Astrocyte of the cerebellum (primary cell): Measurements from ENCODE around the gene SF3A2.

Experiments used
- DNase-seq: peaks from one replicate; pipeline ENCODE4 v3.0.0-alpha.2; 2011; ENCODE audit warnings: low read depth
- H3K4me3 ChIP-seq: 2 replicates; pipeline ENCODE4 v1.5.1; 2011; ENCODE audit warnings: mild to moderate bottlenecking, low read depth, low read length, moderate library complexity
- in situ Hi-C: cut with HindIII; loops from 2 replicates; pipeline ENCODE4 v1.10.0; 2017; ENCODE audit warnings: low sequenced_read_pairs
- TF ChIP-seq, protein P1 (sequence below): IDR thresholded peaks from 2 replicates; pipeline ENCODE4 v1.5.1; 2012; ENCODE audit warnings: low read length, low read depth, moderate library complexity, mild to moderate bottlenecking; ENCODE audit errors: missing control alignments

Gene SF3A2, protein sequence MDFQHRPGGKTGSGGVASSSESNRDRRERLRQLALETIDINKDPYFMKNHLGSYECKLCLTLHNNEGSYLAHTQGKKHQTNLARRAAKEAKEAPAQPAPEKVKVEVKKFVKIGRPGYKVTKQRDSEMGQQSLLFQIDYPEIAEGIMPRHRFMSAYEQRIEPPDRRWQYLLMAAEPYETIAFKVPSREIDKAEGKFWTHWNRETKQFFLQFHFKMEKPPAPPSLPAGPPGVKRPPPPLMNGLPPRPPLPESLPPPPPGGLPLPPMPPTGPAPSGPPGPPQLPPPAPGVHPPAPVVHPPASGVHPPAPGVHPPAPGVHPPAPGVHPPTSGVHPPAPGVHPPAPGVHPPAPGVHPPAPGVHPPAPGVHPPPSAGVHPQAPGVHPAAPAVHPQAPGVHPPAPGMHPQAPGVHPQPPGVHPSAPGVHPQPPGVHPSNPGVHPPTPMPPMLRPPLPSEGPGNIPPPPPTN

DNA sequence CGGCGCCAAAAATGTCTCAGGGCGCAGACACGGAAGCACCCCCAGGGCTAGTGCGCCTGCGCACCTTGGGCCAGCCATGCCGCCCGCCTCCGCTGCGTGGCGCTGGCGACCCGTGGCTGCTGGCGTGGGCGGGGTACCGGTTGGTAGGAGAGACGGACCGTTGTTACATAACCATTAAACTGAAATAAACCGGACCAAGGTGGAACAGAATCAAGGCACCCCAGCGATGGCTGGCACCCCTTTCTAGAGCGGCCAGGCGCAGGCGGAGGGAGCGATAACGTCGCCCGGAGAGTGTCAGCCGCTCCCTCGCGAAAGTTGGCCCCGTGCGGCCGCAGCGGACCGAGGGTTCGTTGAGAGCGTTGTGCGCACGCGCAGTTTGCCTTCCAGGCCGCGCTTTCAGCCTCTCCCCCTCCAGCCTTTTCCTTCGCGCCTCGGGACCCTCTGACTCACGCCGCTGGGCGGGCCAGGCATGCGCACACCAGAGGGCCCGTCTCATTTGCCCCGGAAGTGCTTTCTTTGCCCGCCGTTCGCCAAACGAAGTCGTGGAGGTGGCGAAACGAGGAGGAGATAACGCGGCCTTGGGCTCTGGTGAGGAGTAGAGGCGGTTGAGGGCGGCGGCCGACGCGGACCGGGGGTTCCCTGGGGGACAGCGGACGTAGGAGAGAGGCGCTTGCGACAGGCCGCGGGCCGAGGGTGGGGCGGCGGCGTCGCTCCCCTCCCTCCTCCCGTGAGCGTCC, at the start of gene SF3A2, which contains the start of gene PLEKHJ1:
TSS of gene SF3A2 (plus strand) at position 511 of the 737 bp plus-strand sequence. CDS start 6,595 bp downstream, outside the sequence.
TSS of gene PLEKHJ1 (minus strand) at position 16 of the 737 bp plus-strand sequence. CDS start 81 bp downstream, outside the sequence.
- in situ Hi-C loops, result loop anchor here (5.0 kb wide), 2 partner anchors 49 to 91 kb away; partner anchors contain the start of genes LSM7 and SPPL2B
- H3K4me3 ChIP-seq, result peak within 1 kb of the TSS; percentile 70
- TF ChIP-seq, protein P1, sequence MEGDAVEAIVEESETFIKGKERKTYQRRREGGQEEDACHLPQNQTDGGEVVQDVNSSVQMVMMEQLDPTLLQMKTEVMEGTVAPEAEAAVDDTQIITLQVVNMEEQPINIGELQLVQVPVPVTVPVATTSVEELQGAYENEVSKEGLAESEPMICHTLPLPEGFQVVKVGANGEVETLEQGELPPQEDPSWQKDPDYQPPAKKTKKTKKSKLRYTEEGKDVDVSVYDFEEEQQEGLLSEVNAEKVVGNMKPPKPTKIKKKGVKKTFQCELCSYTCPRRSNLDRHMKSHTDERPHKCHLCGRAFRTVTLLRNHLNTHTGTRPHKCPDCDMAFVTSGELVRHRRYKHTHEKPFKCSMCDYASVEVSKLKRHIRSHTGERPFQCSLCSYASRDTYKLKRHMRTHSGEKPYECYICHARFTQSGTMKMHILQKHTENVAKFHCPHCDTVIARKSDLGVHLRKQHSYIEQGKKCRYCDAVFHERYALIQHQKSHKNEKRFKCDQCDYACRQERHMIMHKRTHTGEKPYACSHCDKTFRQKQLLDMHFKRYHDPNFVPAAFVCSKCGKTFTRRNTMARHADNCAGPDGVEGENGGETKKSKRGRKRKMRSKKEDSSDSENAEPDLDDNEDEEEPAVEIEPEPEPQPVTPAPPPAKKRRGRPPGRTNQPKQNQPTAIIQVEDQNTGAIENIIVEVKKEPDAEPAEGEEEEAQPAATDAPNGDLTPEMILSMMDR, result peak; percentile 98
- DNase-seq, result peak; percentile 89

DNA sequence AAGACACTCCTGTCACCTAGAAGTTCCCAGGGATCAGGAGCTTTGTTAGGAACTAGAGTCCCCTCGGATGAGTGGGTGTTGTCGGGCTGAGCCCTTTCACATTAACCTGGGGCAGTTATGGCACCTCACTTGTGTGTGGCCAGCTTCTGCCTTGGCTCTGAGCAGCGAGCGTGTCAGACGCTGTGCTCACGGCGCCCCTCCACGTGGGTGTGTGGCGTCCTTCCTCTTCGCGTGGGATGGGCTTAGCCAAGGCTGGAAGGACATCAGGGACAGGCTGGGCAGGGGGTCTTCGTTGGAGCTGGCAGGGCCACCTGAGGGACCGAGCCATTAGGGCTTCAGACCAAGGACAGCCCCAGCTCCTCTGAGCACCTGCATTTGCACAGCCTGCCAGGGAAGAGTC, 49.5 kb upstream of the SF3A2 start:
- no peak for DNase-seq
- in situ Hi-C loops, result loop anchor here (5.0 kb wide), 1 partner anchor 50 kb away; the partner anchor contains the start of genes PLEKHJ1 and SF3A2
- TF ChIP-seq, protein P1, result no peak
- no peak overlapping the region for H3K4me3 ChIP-seq

DNA sequence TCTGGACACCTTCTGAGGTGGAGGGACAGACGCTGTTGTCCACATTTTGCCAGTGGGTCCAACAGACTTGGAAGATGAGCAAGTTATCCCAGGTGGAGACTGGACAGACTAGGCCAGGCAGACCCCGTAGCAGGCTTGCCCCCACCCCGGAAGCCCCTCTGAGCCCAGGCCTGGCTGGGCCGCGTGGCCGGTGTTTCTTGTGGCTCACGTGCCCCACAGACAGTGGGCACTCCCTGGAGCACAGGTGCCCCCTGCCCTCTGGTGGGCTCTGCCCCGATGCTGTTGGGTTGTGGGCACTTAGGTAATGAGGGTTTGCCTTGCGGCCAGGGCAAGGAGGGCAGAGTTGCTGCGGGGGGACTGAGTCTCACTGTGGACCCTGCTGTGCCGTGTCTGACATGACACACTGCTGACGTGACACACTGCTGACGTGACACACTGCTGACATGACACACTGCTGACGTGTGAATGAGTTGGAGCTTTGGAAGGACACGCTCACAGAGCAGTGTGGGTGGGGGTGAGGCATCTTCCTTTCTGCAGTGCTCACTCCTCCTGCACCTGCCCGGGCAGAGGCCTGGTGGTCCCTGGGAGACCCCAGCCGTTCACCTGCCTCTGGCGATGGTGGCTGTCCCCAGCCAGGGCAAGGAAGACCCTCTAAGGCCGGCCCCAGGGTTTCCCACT, 47.8 kb upstream of the SF3A2 start:
- H3K4me3 ChIP-seq, result no peak overlapping the region
- in situ Hi-C loops, result loop anchor here (5.0 kb wide), 1 partner anchor 48 kb away; the partner anchor contains the start of genes PLEKHJ1 and SF3A2
- no peak for DNase-seq

DNA sequence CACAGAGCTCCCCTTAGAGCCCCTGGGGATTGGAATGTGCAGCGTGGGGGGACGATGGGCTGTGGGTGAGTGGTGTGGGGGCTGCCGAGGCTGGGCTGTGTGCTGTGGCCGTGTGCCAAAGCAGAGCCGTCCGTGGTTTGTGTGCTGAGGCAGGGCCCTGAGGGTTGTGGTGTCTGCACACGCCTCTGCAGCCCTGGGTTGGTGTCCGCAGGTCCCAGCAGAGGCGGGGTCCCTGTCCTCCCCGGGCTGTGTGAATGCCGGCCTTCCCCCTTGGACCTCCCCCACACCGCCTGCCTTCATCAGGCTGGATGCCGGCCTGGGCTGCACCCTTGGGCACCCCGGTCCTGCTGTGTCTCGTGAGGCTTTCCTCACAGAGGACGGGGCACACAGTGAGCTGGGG, 46.7 kb upstream of the SF3A2 start:
- in situ Hi-C loops, result loop anchor here (5.0 kb wide), 1 partner anchor 47 kb away; the partner anchor contains the start of genes PLEKHJ1 and SF3A2
- H3K4me3 ChIP-seq, result no peak overlapping the region
- TF ChIP-seq, protein P1, result no peak
- no peak for DNase-seq

More for the DNA sequence above, 47.8 kb upstream of the SF3A2 start:
- TF ChIP-seq, protein P1, result no peak

DNA sequence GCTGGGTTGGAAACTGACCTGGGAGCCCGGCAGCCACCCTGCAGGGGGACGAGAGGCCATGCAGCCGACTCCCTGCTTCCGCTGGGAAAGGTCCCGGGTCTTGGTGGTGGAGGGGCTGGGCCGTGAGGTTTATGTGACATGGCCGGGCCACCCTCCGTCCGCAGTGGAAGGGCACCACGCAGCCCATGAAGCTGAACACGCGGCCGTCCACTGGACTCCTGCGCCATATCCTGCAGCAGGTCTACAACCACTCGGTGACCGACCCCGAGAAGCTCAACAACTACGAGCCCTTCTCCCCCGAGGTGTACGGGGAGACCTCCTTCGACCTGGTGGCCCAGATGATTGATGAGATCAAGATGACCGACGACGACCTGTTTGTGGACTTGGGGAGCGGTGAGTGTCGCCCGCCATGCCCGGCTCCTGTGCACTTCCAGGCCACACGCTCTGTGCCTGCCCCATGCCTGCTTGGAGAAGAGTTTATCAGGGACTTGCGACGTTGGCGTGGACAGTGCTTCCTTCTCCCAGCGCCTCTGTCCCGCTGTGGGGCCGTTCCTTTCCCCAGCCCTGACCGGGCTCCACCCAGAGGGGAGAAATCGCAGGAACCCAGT, 45.7 kb upstream of the SF3A2 start:
- TF ChIP-seq, protein P1, result no peak
- no peak overlapping the region for H3K4me3 ChIP-seq
- no peak for DNase-seq
- in situ Hi-C loops, result no loop called here
